Measurements from ENCODE around the gene SCN5A. TPM values are rescaled to one million over a fixed set of nuclear protein-coding genes. Genes with fewer than 3 reads are reported as not detected.

The SCN5A gene
- total RNA-seq (1 to 10 TPM in 2 of 9 donors, under 1 TPM in 5, not detected in 2; 0.04 to 2.1 (median 0.41) TPM), polyA plus RNA-seq (under 1 TPM; 0.07 to 0.32 (median 0.11) TPM)
- long read RNA-seq, donor 1 = 0 reads
- long read RNA-seq, donor 2 = 0 reads
- long read RNA-seq, donor 3 = 0 reads
- long read RNA-seq, donor 4, partial matches to known transcripts = 1 of 1 reads
- long read RNA-seq, donor 4, other reads (novel, unspliced or antisense) = 0 of 1 reads
- long read RNA-seq, donor 5 = 0 reads
- long read RNA-seq, donor 6 = 0 reads
- long read RNA-seq, donor 7 = 0 reads
- long read RNA-seq, donor 8 = 0 reads
- long read RNA-seq, donor 9 = 0 reads
- long read RNA-seq, donor 10 = 0 reads

DNA sequence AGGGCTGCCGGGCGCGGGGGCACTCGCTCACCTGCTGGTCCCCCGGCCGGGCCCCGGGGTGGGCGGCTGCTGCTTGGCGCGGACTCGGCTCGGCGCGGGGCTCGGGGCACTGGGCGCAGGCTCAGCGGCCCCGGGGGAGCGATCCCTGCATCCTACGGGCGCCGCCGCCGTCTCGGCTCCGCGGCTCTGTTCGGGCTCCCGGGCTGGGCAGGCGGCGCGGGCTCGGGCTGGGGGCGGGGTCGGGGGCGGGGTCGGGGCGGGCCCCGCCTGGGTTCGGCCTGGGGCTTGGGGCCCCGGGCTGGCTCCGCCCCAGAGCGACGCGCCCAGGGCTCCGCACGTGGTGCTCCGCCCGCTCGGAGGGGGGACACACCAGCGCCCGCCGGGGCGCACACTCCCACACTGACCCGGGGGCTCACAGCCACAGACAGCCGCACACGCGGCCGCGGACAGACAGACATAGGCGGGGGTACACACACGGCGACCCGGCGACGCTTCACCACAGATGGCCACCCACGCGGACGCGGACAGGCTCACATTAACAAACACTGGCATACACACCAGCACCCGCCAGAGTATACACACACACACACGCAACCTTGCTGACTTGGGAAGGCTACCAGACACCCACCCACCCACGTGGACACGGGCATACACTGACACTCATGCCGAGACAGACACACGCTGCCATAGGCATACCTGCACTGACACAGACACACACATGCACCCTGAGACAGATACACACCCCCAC lies at the start of gene SCN5A:
SCN5A (minus strand) TSS at position 188 of the 748 bp plus-strand sequence. CDS start 16,380 bp downstream, outside the sequence.
- TF ChIP-seq CTCF (IDR thresholded peaks at IDR 0.05) (no peak), POLR2A (IDR thresholded peaks at IDR 0.05) (no peak)
- Histone ChIP-seq H3K4me3 (peak within 1 kb of the TSS in 2 of 4 donors; percentile 9 to 72), H3K27ac (no peak within 1 kb of the TSS), H3K9me3 (replicated peaks in 1 of 3) (no peaks in the 10 kb centered on the region), H3K4me1 (replicated peaks in 1 of 2) (peaks cover 6 to 10% of the 10 kb centered on the region in 2 donors), H3K36me3 (replicated peaks in 1 of 2) (no peaks in the 10 kb centered on the region), H3K27me3 (peaks cover 26% of the 10 kb centered on the region)
- WGBS, 4 donors = 0 to 2% (median 1%) methylated on average over 6 to 75 of the region's 76 CpGs; no CpG with 5 or more reads in 1 of the 4 donors
- peak in 6 of 7 donors; percentile 32 to 58 (median 46) for DNase-seq
- intact Hi-C loops (cut with DNase I) = loop anchor here (5.0 to 10.0 kb wide), 3 partner anchors 122 to 132 kb away; no protein-coding TSS in a partner anchor

- intact Hi-C loops (cut with DNase I) = no loop called here
- H3K4me1 ChIP-seq (replicated peaks in 1 of 2) = no peaks in the 10 kb centered on the region
- TF ChIP-seq POLR2A (IDR thresholded peaks at IDR 0.05) = no peak
- no peak for TF ChIP-seq CTCF (IDR thresholded peaks at IDR 0.05)
Measured at GRCh38 chr3:38698760-38699159, 49.3 kb upstream of the SCN5A start.

DNA sequence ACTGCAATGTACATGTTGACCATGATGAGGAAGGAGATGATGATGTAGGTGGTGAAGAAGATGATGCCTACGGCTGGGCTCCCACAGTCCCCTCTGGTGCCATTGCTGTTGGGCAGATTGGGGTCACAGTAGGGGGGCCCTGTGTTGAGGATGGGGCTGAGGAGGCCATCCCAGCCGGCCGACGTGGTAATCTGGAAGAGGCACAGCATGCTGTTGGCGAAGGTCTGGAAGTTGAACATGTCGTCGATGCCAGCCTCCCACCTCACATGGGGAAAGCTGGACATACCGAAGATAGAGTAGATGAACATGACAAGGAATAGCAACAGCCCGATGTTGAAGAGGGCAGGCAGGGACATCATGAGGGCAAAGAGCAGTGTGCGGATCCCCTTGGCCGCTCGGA lies 48.6 kb upstream of the SCN5A start:
- 89 to 93% (median 92%) methylated on average over 12 of the region's 12 CpGs for WGBS, 4 donors
- H3K9me3 ChIP-seq (replicated peaks in 1 of 3) = no peaks in the 10 kb centered on the region
- no peak overlapping the region for H3K4me3 ChIP-seq
- no peak for TF ChIP-seq POLR2A (IDR thresholded peaks at IDR 0.05)
- no peak for TF ChIP-seq CTCF (IDR thresholded peaks at IDR 0.05)
- DNase-seq = no peak
- no peaks in the 10 kb centered on the region for H3K36me3 ChIP-seq (replicated peaks in 1 of 2)
- no peaks in the 10 kb centered on the region for H3K4me1 ChIP-seq (replicated peaks in 1 of 2)
- no peak overlapping the region for H3K27ac ChIP-seq
- H3K27me3 ChIP-seq = no peaks in the 10 kb centered on the region
- intact Hi-C loops (cut with DNase I) = no loop called here

More at GRCh38 chr3:38698760-38699159, 49.3 kb upstream of the SCN5A start:
- Histone ChIP-seq H3K9me3 (replicated peaks in 1 of 3) (no peaks in the 10 kb centered on the region), H3K4me3 (no peak overlapping the region), H3K27me3 (no peaks in the 10 kb centered on the region), H3K27ac (no peak overlapping the region), H3K36me3 (replicated peaks in 1 of 2) (no peaks in the 10 kb centered on the region)
- DNase-seq = no peak
- WGBS, 4 donors = 74 to 87% (median 81%) methylated on average over 5 of the region's 5 CpGs

DNA sequence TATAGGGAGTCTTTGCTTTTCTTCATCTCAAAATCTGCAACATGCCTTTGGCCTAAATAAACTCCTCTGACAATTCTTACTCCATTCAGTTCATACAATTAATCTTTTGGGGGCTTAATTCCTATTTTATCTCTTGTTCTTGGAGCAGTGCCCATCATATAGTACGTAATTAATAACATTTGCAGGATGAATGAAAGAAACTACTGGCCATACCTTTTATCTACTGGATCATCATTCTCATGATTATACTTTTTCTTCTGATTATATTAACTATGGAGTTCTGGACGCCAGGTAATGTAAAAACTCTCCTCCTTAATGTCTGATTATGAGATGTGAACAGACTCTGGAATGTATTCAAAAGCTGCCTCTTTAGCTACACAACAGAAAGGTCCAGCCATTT lies 46.5 kb upstream of the SCN5A start:
- H3K9me3 ChIP-seq (replicated peaks in 1 of 3) = no peaks in the 10 kb centered on the region
- H3K4me1 ChIP-seq (replicated peaks in 1 of 2) = no peaks in the 10 kb centered on the region
- H3K27ac ChIP-seq = no peak overlapping the region
- no peak for DNase-seq
- H3K36me3 ChIP-seq (replicated peaks in 1 of 2) = no peaks in the 10 kb centered on the region
- intact Hi-C loops (cut with DNase I) = no loop called here
- no peaks in the 10 kb centered on the region for H3K27me3 ChIP-seq
- no peak for TF ChIP-seq POLR2A (IDR thresholded peaks at IDR 0.05)
- TF ChIP-seq CTCF (IDR thresholded peaks at IDR 0.05) = no peak
- 63 to 70% (median 65%) methylated on average over 2 of the region's 2 CpGs for WGBS, 4 donors
- H3K4me3 ChIP-seq = no peak overlapping the region
